GM18502 (cell line): ENCODE results near the gene CBR1.

ENCODE experiments used
- ATAC-seq: cut with Tn5 transposase; IDR thresholded peaks from one replicate; pipeline ENCODE4 v1.9.1; 2021; ENCODE audit warnings: mild to moderate bottlenecking; ENCODE audit not compliant: unreplicated experiment, poor library complexity

CBR1 gene

GRCh38 chr21:36109868-36110267 is 40.0 kb downstream of the CBR1 start:
- no peak for ATAC-seq

- no peak for ATAC-seq
These were observed 41.4 kb downstream of the CBR1 start for GRCh38 chr21:36111238-36111637.

GRCh38 chr21:36113647-36114428 is 44.0 kb downstream of the CBR1 start:
- ATAC-seq, result no peak

GRCh38 chr21:36115138-36115730 is 45.4 kb downstream of the CBR1 start:
- no peak for ATAC-seq

- no peak for ATAC-seq
These were observed 47.5 kb downstream of the CBR1 start for GRCh38 chr21:36117286-36117741.

GRCh38 chr21:36120304-36120888 is 50.6 kb downstream of the CBR1 start:
- ATAC-seq, result no peak
